WTC11 (cell line): ENCODE data around the gene MFSD2A. TPM values are rescaled to one million over a fixed set of nuclear protein-coding genes. Genes with fewer than 3 reads are reported as not detected.

ENCODE experiments used
- ATF6 ChIP-seq: sonication (generic); formaldehyde crosslinking; IDR thresholded peaks from 2 replicates; pipeline ENCODE4 v1.8.1; 2023; ENCODE audit warnings: mild to moderate bottlenecking, missing genetic modification reagents
- CBFB ChIP-seq: sonication (generic); formaldehyde crosslinking; IDR thresholded peaks from 2 replicates; pipeline ENCODE4 v1.8.1; 2022; ENCODE audit warnings: mild to moderate bottlenecking, low read depth, missing genetic modification reagents
- CREB1 ChIP-seq: sonication (generic); formaldehyde crosslinking; IDR thresholded peaks from 2 replicates; pipeline ENCODE4 v1.8.0; 2023; ENCODE audit warnings: mild to moderate bottlenecking, missing genetic modification reagents
- CREM ChIP-seq: sonication (generic); formaldehyde crosslinking; IDR thresholded peaks from 2 replicates; pipeline ENCODE4 v1.8.1; 2022; ENCODE audit warnings: mild to moderate bottlenecking, missing genetic modification reagents, moderate library complexity
- ELF4 ChIP-seq: sonication (generic); formaldehyde crosslinking; IDR thresholded peaks from 2 replicates; pipeline ENCODE4 v1.8.1; 2022; ENCODE audit warnings: low read depth, mild to moderate bottlenecking, moderate library complexity, missing genetic modification reagents
- EMX1 ChIP-seq: fragments of 250-450 bp; sonication (Bioruptor Pico); IDR thresholded peaks from 2 replicates; pipeline ENCODE4 v1.8.0; 2021; ENCODE audit warnings: mild to moderate bottlenecking
- ERG ChIP-seq: fragments of 250-450 bp; sonication (Bioruptor Pico); IDR thresholded peaks from 2 replicates; pipeline ENCODE4 v1.8.0; 2021; ENCODE audit warnings: mild to moderate bottlenecking
- FOXJ3 ChIP-seq: sonication (generic); formaldehyde crosslinking; IDR thresholded peaks from 2 replicates; pipeline ENCODE4 v1.9.0; 2021; ENCODE audit warnings: missing genetic modification reagents, mild to moderate bottlenecking, borderline replicate concordance
- FOXK1 ChIP-seq: sonication (generic); formaldehyde crosslinking; IDR thresholded peaks from 2 replicates; pipeline ENCODE4 v1.8.0; 2022; ENCODE audit warnings: mild to moderate bottlenecking, moderate library complexity, missing genetic modification reagents
- NFYB ChIP-seq: sonication (generic); formaldehyde crosslinking; conservative IDR thresholded peaks from 2 replicates; pipeline ENCODE4 v1.8.0; 2022; ENCODE audit warnings: low read depth, missing genetic modification reagents
- SOX15 ChIP-seq: fragments of 250-450 bp; sonication (Bioruptor Pico); IDR thresholded peaks from 2 replicates; pipeline ENCODE4 v1.9.0; 2021; ENCODE audit warnings: mild to moderate bottlenecking
- ZBTB21 ChIP-seq: sonication (generic); formaldehyde crosslinking; IDR thresholded peaks from 2 replicates; pipeline ENCODE4 v1.8.1; 2023; ENCODE audit warnings: mild to moderate bottlenecking, missing genetic modification reagents, borderline replicate concordance
- ZMAT4 ChIP-seq: fragments of 250-450 bp; sonication (Bioruptor Pico); IDR thresholded peaks from 2 replicates; pipeline ENCODE4 v1.9.0; 2021; ENCODE audit warnings: mild to moderate bottlenecking
- ZNF219 ChIP-seq: sonication (generic); formaldehyde crosslinking; IDR thresholded peaks from 2 replicates; pipeline ENCODE4 v1.8.0; 2023; ENCODE audit warnings: missing genetic modification reagents, mild to moderate bottlenecking, borderline replicate concordance
- ZNF263 ChIP-seq: sonication (generic); formaldehyde crosslinking; IDR thresholded peaks from 2 replicates; pipeline ENCODE4 v1.8.1; 2022; ENCODE audit warnings: low read depth, mild to moderate bottlenecking, moderate library complexity, missing genetic modification reagents
- ZNF532 ChIP-seq: fragments of 250-450 bp; sonication (Bioruptor Pico); IDR thresholded peaks from 2 replicates; pipeline ENCODE4 v1.9.0; 2021; ENCODE audit warnings: mild to moderate bottlenecking, borderline replicate concordance
- total RNA-seq: library from RNA; stranded (reverse); gene quantifications from 3 replicates; pipeline ENCODE4 v1.2.3, GENCODE V29; 2021
- TF ChIP-seq, protein P1 (sequence below): sonication (generic); formaldehyde crosslinking; IDR thresholded peaks from 2 replicates; pipeline ENCODE4 v1.8.0; 2022; ENCODE audit warnings: missing genetic modification reagents
- TF ChIP-seq, protein P2 (sequence below): sonication (generic); formaldehyde crosslinking; IDR thresholded peaks from 2 replicates; pipeline ENCODE4 v1.8.1; 2022; ENCODE audit warnings: low read depth, missing genetic modification reagents, borderline replicate concordance
- TF ChIP-seq, protein P3 (sequence below): sonication (generic); formaldehyde crosslinking; IDR thresholded peaks from 2 replicates; pipeline ENCODE4 v1.8.1; 2023; ENCODE audit warnings: mild to moderate bottlenecking, missing genetic modification reagents, moderate library complexity
- TF ChIP-seq, protein P4 (sequence below): sonication (generic); formaldehyde crosslinking; IDR thresholded peaks from 2 replicates; pipeline ENCODE4 v1.8.0; 2022; ENCODE audit warnings: mild to moderate bottlenecking, missing genetic modification reagents
- TF ChIP-seq, protein P5 (sequence below): sonication (generic); formaldehyde crosslinking; IDR thresholded peaks from 2 replicates; pipeline ENCODE4 v1.8.0; 2023; ENCODE audit warnings: mild to moderate bottlenecking, missing genetic modification reagents

The MFSD2A gene
- total RNA-seq, 1 experiment from 2014 or later, result 14.0 TPM

GRCh38 chr1:39954870-39955546 lies at the start of gene MFSD2A (continued):
- TF ChIP-seq, protein P1, sequence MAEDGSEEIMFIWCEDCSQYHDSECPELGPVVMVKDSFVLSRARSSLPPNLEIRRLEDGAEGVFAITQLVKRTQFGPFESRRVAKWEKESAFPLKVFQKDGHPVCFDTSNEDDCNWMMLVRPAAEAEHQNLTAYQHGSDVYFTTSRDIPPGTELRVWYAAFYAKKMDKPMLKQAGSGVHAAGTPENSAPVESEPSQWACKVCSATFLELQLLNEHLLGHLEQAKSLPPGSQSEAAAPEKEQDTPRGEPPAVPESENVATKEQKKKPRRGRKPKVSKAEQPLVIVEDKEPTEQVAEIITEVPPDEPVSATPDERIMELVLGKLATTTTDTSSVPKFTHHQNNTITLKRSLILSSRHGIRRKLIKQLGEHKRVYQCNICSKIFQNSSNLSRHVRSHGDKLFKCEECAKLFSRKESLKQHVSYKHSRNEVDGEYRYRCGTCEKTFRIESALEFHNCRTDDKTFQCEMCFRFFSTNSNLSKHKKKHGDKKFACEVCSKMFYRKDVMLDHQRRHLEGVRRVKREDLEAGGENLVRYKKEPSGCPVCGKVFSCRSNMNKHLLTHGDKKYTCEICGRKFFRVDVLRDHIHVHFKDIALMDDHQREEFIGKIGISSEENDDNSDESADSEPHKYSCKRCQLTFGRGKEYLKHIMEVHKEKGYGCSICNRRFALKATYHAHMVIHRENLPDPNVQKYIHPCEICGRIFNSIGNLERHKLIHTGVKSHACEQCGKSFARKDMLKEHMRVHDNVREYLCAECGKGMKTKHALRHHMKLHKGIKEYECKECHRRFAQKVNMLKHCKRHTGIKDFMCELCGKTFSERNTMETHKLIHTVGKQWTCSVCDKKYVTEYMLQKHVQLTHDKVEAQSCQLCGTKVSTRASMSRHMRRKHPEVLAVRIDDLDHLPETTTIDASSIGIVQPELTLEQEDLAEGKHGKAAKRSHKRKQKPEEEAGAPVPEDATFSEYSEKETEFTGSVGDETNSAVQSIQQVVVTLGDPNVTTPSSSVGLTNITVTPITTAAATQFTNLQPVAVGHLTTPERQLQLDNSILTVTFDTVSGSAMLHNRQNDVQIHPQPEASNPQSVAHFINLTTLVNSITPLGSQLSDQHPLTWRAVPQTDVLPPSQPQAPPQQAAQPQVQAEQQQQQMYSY (CRISPR knock-in tag), result no peak
- TF ChIP-seq CREM, result no peak; the same call in 1 of the 2 replicates
- TF ChIP-seq, protein P2, sequence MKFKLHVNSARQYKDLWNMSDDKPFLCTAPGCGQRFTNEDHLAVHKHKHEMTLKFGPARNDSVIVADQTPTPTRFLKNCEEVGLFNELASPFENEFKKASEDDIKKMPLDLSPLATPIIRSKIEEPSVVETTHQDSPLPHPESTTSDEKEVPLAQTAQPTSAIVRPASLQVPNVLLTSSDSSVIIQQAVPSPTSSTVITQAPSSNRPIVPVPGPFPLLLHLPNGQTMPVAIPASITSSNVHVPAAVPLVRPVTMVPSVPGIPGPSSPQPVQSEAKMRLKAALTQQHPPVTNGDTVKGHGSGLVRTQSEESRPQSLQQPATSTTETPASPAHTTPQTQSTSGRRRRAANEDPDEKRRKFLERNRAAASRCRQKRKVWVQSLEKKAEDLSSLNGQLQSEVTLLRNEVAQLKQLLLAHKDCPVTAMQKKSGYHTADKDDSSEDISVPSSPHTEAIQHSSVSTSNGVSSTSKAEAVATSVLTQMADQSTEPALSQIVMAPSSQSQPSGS (CRISPR knock-in tag), result no peak
- TF ChIP-seq ZNF532 (CRISPR knock-in tag), result no peak
- no peak for TF ChIP-seq SOX15 (CRISPR knock-in tag)
- peak; percentile 60; the same call in 1 of the 2 replicates for TF ChIP-seq FOXK1 (CRISPR knock-in tag)
- peak; percentile 27; the same call in 1 of the 2 replicates for TF ChIP-seq CREB1
- TF ChIP-seq ZMAT4 (CRISPR knock-in tag), result no peak
- no peak for TF ChIP-seq ZNF263 (CRISPR knock-in tag)
- TF ChIP-seq ELF4 (CRISPR knock-in tag), result no peak
- TF ChIP-seq, protein P3, sequence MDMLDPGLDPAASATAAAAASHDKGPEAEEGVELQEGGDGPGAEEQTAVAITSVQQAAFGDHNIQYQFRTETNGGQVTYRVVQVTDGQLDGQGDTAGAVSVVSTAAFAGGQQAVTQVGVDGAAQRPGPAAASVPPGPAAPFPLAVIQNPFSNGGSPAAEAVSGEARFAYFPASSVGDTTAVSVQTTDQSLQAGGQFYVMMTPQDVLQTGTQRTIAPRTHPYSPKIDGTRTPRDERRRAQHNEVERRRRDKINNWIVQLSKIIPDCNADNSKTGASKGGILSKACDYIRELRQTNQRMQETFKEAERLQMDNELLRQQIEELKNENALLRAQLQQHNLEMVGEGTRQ (CRISPR knock-in tag), result 0 out of 2 replicates have a peak, but pooled peaks have one; percentile 21
- TF ChIP-seq FOXJ3 (CRISPR knock-in tag), result no peak
- TF ChIP-seq, protein P4, sequence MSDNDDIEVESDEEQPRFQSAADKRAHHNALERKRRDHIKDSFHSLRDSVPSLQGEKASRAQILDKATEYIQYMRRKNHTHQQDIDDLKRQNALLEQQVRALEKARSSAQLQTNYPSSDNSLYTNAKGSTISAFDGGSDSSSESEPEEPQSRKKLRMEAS (CRISPR knock-in tag), result peak; percentile 89
- no peak for TF ChIP-seq EMX1 (CRISPR knock-in tag)
- TF ChIP-seq ERG, result no peak
- TF ChIP-seq ZNF219 (CRISPR knock-in tag), result no peak
- peak; percentile 56; the same call in 1 of the 2 replicates for TF ChIP-seq CBFB (CRISPR knock-in tag)
- TF ChIP-seq, protein P5, sequence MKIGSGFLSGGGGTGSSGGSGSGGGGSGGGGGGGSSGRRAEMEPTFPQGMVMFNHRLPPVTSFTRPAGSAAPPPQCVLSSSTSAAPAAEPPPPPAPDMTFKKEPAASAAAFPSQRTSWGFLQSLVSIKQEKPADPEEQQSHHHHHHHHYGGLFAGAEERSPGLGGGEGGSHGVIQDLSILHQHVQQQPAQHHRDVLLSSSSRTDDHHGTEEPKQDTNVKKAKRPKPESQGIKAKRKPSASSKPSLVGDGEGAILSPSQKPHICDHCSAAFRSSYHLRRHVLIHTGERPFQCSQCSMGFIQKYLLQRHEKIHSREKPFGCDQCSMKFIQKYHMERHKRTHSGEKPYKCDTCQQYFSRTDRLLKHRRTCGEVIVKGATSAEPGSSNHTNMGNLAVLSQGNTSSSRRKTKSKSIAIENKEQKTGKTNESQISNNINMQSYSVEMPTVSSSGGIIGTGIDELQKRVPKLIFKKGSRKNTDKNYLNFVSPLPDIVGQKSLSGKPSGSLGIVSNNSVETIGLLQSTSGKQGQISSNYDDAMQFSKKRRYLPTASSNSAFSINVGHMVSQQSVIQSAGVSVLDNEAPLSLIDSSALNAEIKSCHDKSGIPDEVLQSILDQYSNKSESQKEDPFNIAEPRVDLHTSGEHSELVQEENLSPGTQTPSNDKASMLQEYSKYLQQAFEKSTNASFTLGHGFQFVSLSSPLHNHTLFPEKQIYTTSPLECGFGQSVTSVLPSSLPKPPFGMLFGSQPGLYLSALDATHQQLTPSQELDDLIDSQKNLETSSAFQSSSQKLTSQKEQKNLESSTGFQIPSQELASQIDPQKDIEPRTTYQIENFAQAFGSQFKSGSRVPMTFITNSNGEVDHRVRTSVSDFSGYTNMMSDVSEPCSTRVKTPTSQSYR (CRISPR knock-in tag), result 0 out of 2 replicates have a peak, but pooled peaks have one; percentile 16
- TF ChIP-seq ATF6, result no peak
- peak; percentile 73 for TF ChIP-seq NFYB (CRISPR knock-in tag)
- TF ChIP-seq ZBTB21 (CRISPR knock-in tag), result no peak
